WTC11 (cell line): ENCODE measurements around the gene PCDH7. TPM values are rescaled to one million over a fixed set of nuclear protein-coding genes. Genes with fewer than 3 reads are reported as not detected.

ENCODE experiments used
- ATAC-seq: fragments of 200-7000 bp; cut with Tn5 transposase; 2 replicates; pipeline ENCODE4 v1.10.0; 2021; ENCODE audit warnings: mild to moderate bottlenecking, moderate library complexity
- CTCF ChIA-PET: fragments of 300-600 bp; sonication (Branson Sonifier 250); formaldehyde crosslinking; loops from one replicate; lab custom pipeline; 2021; ENCODE audit warnings: antibody characterized with exemption; lab: Charles Lee
- POLR2A ChIA-PET: fragments of 350-600 bp; sonication (Branson Sonifier 250); formaldehyde crosslinking; loops from one replicate; lab custom pipeline; 2021; ENCODE audit warnings: antibody characterized with exemption; lab: Charles Lee
- DNase-seq: peaks from one replicate; pipeline ENCODE4 v3.0.0; 2021; ENCODE audit warnings: low spot score
- H3K27ac Mint-ChIP-seq: 2 replicates; pipeline ENCODE4 v1.8.0; 2021; ENCODE audit warnings: mixed read lengths
- H3K27me3 Mint-ChIP-seq: 2 replicates; pipeline ENCODE4 v1.8.0; 2021; ENCODE audit warnings: low read depth, mild to moderate bottlenecking, moderate library complexity, mixed read lengths
- H3K36me3 Mint-ChIP-seq: 2 replicates; pipeline ENCODE4 v1.8.0; 2021; ENCODE audit warnings: mixed read lengths
- H3K4me1 Mint-ChIP-seq: 2 replicates; pipeline ENCODE4 v1.8.0; 2022; ENCODE audit warnings: mixed read lengths
- H3K4me3 Mint-ChIP-seq: 2 replicates; pipeline ENCODE4 v1.8.0; 2021; ENCODE audit warnings: mild to moderate bottlenecking, moderate library complexity, mixed read lengths
- H3K9me3 Mint-ChIP-seq: 2 replicates; pipeline ENCODE4 v1.8.0; 2021; ENCODE audit warnings: mixed read lengths
- AFF4 ChIP-seq: sonication (generic); formaldehyde crosslinking; IDR thresholded peaks from 2 replicates; pipeline ENCODE4 v1.8.1; 2023; ENCODE audit warnings: mild to moderate bottlenecking, missing genetic modification reagents, borderline replicate concordance
- ARID4B ChIP-seq: sonication (generic); formaldehyde crosslinking; IDR thresholded peaks from 2 replicates; pipeline ENCODE4 v1.8.0; 2023; ENCODE audit warnings: missing genetic modification reagents, mild to moderate bottlenecking, borderline replicate concordance
- ATF2 ChIP-seq: sonication (generic); formaldehyde crosslinking; IDR thresholded peaks from 2 replicates; pipeline ENCODE4 v1.8.1; 2022; ENCODE audit warnings: low read depth, missing genetic modification reagents, borderline replicate concordance
- CREM ChIP-seq: sonication (generic); formaldehyde crosslinking; IDR thresholded peaks from 2 replicates; pipeline ENCODE4 v1.8.1; 2022; ENCODE audit warnings: mild to moderate bottlenecking, missing genetic modification reagents, moderate library complexity
- ETV6 ChIP-seq: sonication (generic); formaldehyde crosslinking; IDR thresholded peaks from 2 replicates; pipeline ENCODE4 v1.8.1; 2022; ENCODE audit warnings: mild to moderate bottlenecking, missing genetic modification reagents
- FOXP1 ChIP-seq: sonication (generic); formaldehyde crosslinking; IDR thresholded peaks from 2 replicates; pipeline ENCODE4 v1.8.0; 2022; ENCODE audit warnings: missing genetic modification reagents, mild to moderate bottlenecking, moderate library complexity, borderline replicate concordance
- GRHL2 ChIP-seq: fragments of 250-450 bp; sonication (Bioruptor Pico); IDR thresholded peaks from 2 replicates; pipeline ENCODE4 v1.8.0; 2022; ENCODE audit warnings: mild to moderate bottlenecking, moderate library complexity; ENCODE audit not compliant: insufficient replicate concordance, severe bottlenecking
- GTF2I ChIP-seq: fragments of 250-450 bp; sonication (Bioruptor Pico); conservative IDR thresholded peaks from 2 replicates; pipeline ENCODE4 v1.4.0; 2021; ENCODE audit warnings: mild to moderate bottlenecking
- JUN ChIP-seq: sonication (generic); formaldehyde crosslinking; IDR thresholded peaks from 2 replicates; pipeline ENCODE4 v1.8.0; 2023; ENCODE audit warnings: mild to moderate bottlenecking, missing genetic modification reagents
- MYBL2 ChIP-seq: sonication (generic); formaldehyde crosslinking; IDR thresholded peaks from 2 replicates; pipeline ENCODE4 v1.8.1; 2023; ENCODE audit warnings: mild to moderate bottlenecking, moderate library complexity, missing genetic modification reagents
- RELA ChIP-seq: sonication (generic); formaldehyde crosslinking; IDR thresholded peaks from 2 replicates; pipeline ENCODE4 v1.8.1; 2022; ENCODE audit warnings: missing genetic modification reagents, mild to moderate bottlenecking, borderline replicate concordance
- SMAD3 ChIP-seq: sonication (generic); formaldehyde crosslinking; IDR thresholded peaks from 2 replicates; pipeline ENCODE4 v1.8.0; 2022; ENCODE audit warnings: missing genetic modification reagents, mild to moderate bottlenecking, borderline replicate concordance
- STAT6 ChIP-seq: sonication (generic); formaldehyde crosslinking; conservative IDR thresholded peaks from 2 replicates; pipeline ENCODE4 v1.8.1; 2023; ENCODE audit warnings: mild to moderate bottlenecking, low read depth, missing genetic modification reagents, moderate library complexity
- ZBTB21 ChIP-seq: sonication (generic); formaldehyde crosslinking; IDR thresholded peaks from 2 replicates; pipeline ENCODE4 v1.8.1; 2023; ENCODE audit warnings: mild to moderate bottlenecking, missing genetic modification reagents, borderline replicate concordance
- ZNF138 ChIP-seq: sonication (generic); formaldehyde crosslinking; conservative IDR thresholded peaks from 2 replicates; pipeline ENCODE4 v1.8.1; 2022; ENCODE audit warnings: mild to moderate bottlenecking, moderate library complexity, missing genetic modification reagents
- ZNF263 ChIP-seq: sonication (generic); formaldehyde crosslinking; IDR thresholded peaks from 2 replicates; pipeline ENCODE4 v1.8.1; 2022; ENCODE audit warnings: low read depth, mild to moderate bottlenecking, moderate library complexity, missing genetic modification reagents
- total RNA-seq: library from RNA; stranded (reverse); gene quantifications from 3 replicates; pipeline ENCODE4 v1.2.3, GENCODE V29; 2021
- TF ChIP-seq, protein P1 (sequence below): fragments of 250-450 bp; sonication (Bioruptor Pico); IDR thresholded peaks from 2 replicates; pipeline ENCODE4 v2.1.2; 2022; ENCODE audit warnings: mild to moderate bottlenecking, moderate library complexity

Gene PCDH7
- total RNA-seq, 1 experiment from 2014 or later: 3.9 TPM

DNA sequence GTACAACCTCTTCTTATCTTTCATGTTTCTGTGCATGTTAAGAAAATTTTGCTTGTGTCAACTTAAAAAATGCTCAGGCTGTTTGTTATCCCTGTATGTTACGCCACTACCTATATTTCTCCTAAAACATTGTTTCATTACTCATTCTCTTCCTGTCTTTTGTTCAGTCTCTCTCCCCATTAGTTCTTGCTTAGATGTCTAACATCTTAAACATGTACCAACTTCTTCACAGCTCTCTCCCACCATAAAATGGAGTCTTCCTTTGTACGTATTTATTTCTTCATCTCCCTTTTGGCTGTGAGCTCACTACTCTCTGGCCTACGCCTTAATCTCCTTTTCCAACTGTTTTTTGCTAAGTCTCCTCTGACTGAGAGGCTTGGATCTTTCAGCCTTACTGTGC is 36.4 kb downstream of the PCDH7 start (continued):
- no peak for TF ChIP-seq AFF4 (CRISPR knock-in tag)
- TF ChIP-seq CREM (CRISPR knock-in tag): no peak
- TF ChIP-seq RELA (CRISPR knock-in tag): no peak
- TF ChIP-seq JUN (CRISPR knock-in tag): no peak
- TF ChIP-seq ZNF263 (CRISPR knock-in tag): no peak
- TF ChIP-seq GTF2I (CRISPR knock-in tag): no peak

GRCh38 chr4:30757357-30757756 is 37.2 kb downstream of the PCDH7 start:
- POLR2A ChIA-PET: interaction anchor here (0.6 kb wide), 1 partner anchor 189 kb away, joined by 4 read pairs; no protein-coding TSS in a partner anchor
- no peaks in the 10 kb centered on the region for H3K36me3 Mint-ChIP-seq
- no peak for DNase-seq
- no peaks in the 10 kb centered on the region for H3K27me3 Mint-ChIP-seq
- H3K4me1 Mint-ChIP-seq: no peaks in the 10 kb centered on the region
- CTCF ChIA-PET: no interaction called here
- no peak overlapping the region for H3K27ac Mint-ChIP-seq
- TF ChIP-seq ARID4B (CRISPR knock-in tag): no peak
- TF ChIP-seq GTF2I (CRISPR knock-in tag): no peak
- TF ChIP-seq, protein P1, sequence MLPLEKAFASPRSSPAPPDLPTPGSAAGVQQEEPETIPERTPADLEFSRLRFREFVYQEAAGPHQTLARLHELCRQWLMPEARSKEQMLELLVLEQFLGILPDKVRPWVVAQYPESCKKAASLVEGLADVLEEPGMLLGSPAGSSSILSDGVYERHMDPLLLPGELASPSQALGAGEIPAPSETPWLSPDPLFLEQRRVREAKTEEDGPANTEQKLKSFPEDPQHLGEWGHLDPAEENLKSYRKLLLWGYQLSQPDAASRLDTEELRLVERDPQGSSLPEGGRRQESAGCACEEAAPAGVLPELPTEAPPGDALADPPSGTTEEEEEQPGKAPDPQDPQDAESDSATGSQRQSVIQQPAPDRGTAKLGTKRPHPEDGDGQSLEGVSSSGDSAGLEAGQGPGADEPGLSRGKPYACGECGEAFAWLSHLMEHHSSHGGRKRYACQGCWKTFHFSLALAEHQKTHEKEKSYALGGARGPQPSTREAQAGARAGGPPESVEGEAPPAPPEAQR (CRISPR knock-in tag): no peak
- no peak for TF ChIP-seq ETV6
- no peak for TF ChIP-seq GRHL2
- TF ChIP-seq SMAD3 (CRISPR knock-in tag): no peak
- no peak for TF ChIP-seq ZBTB21 (CRISPR knock-in tag)
- no peak for TF ChIP-seq ZNF138 (CRISPR knock-in tag)
- TF ChIP-seq ATF2 (CRISPR knock-in tag): no peak
- TF ChIP-seq STAT6: no peak
- TF ChIP-seq FOXP1 (CRISPR knock-in tag): no peak
- no peak for TF ChIP-seq MYBL2 (CRISPR knock-in tag)
- no peak overlapping the region for H3K4me3 Mint-ChIP-seq
- peaks cover 7% of the 10 kb centered on the region; the same call in 1 of the 2 replicates for H3K9me3 Mint-ChIP-seq
- no peak for ATAC-seq
